ENCODE data around the gene HNF1A. TPM values are rescaled to one million over a fixed set of nuclear protein-coding genes. Genes with fewer than 3 reads are reported as not detected.

The HNF1A gene
- total RNA-seq, 1 donor from 2014 or later, result not detected

DNA sequence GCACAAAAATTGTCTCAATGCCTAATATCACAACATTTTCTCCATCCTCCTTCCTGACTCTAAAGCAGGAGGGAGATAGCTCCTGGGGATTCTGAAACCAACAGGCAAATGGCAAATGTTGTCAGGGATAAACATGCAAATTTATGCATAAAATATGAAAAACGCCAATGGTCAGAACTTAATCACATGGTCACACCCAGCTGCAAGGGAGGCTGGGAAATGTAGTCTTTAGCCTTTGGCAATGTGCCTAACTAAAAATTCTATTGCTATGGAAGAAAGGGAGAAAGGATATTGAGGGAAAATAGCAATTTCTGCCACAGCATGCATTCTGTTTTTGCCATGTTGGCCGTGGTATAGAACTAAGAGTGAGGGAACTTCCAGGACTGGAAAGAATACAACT lies 72.4 kb downstream of the HNF1A start:
- no peak for DNase-seq (ENCODE audit: extremely low spot score, unreplicated experiment)
- no peak overlapping the region for H3K27ac Mint-ChIP-seq (ENCODE audit: unreplicated experiment)
- TF ChIP-seq, protein P1, sequence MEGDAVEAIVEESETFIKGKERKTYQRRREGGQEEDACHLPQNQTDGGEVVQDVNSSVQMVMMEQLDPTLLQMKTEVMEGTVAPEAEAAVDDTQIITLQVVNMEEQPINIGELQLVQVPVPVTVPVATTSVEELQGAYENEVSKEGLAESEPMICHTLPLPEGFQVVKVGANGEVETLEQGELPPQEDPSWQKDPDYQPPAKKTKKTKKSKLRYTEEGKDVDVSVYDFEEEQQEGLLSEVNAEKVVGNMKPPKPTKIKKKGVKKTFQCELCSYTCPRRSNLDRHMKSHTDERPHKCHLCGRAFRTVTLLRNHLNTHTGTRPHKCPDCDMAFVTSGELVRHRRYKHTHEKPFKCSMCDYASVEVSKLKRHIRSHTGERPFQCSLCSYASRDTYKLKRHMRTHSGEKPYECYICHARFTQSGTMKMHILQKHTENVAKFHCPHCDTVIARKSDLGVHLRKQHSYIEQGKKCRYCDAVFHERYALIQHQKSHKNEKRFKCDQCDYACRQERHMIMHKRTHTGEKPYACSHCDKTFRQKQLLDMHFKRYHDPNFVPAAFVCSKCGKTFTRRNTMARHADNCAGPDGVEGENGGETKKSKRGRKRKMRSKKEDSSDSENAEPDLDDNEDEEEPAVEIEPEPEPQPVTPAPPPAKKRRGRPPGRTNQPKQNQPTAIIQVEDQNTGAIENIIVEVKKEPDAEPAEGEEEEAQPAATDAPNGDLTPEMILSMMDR (IDR thresholded peaks at IDR 0.05), result no peak
- H3K27me3 Mint-ChIP-seq (ENCODE audit: unreplicated experiment), result peaks cover 42% of the 10 kb centered on the region
- no peak overlapping the region for H3K4me3 Mint-ChIP-seq (ENCODE audit: unreplicated experiment)
- H3K36me3 Mint-ChIP-seq (ENCODE audit: unreplicated experiment), result no peaks in the 10 kb centered on the region
- no peaks in the 10 kb centered on the region for H3K9me3 Mint-ChIP-seq (ENCODE audit: unreplicated experiment)
- no peaks in the 10 kb centered on the region for H3K4me1 Mint-ChIP-seq (ENCODE audit: unreplicated experiment)

Other genes with a start within 250 kb of the HNF1A start
- 61.7 and 70.3 TPM in 2 replicates for gene SPPL3, start 74.2 kb upstream of the HNF1A start, total RNA-seq
- gene C12orf43, start 37.9 kb downstream of the HNF1A start, total RNA-seq, result 14.2 and 17.3 TPM in 2 replicates
- gene OASL, start 60.7 kb downstream of the HNF1A start, total RNA-seq, result 0.21 and 0.24 TPM in 2 replicates
- 0.08 and 0.30 TPM in 2 replicates for gene P2RX7, start 154.3 kb downstream of the HNF1A start, total RNA-seq
- gene P2RX4, start 231.6 kb downstream of the HNF1A start, total RNA-seq, result 20.3 and 21.1 TPM in 2 replicates

Measured in osteocyte (in vitro differentiated cells).